Smooth muscle cell (in vitro differentiated cells): ENCODE data around the gene NEUROD4. TPM values are rescaled to one million over a fixed set of nuclear protein-coding genes. Genes with fewer than 3 reads are reported as not detected.

Source experiments
- DNase-seq: peaks from one replicate; lab custom pipeline; 2025; ENCODE audit not compliant: unreplicated experiment; lab: John Stamatoyannopoulos, UW
- H2AFZ ChIP-seq: fragments of 200-600 bp; sonication (generic); 2 replicates; pipeline ENCODE4 v1.6.0; 2016; ENCODE audit warnings: antibody characterized with exemption, low read depth, mild to moderate bottlenecking
- H3F3A ChIP-seq: fragments of 200-600 bp; sonication (generic); 2 replicates; pipeline ENCODE4 v1.6.0; 2017; ENCODE audit warnings: antibody characterized with exemption, low read depth
- H3K27ac ChIP-seq: fragments of 200-600 bp; sonication (generic); 2 replicates; pipeline ENCODE4 v1.5.1; 2016; ENCODE audit warnings: low read depth, mild to moderate bottlenecking
- H3K27me3 ChIP-seq: fragments of 200-600 bp; sonication (generic); 2 replicates; pipeline ENCODE4 v1.6.1; 2016; ENCODE audit warnings: low read depth, mild to moderate bottlenecking
- H3K36me3 ChIP-seq: fragments of 200-600 bp; sonication (generic); 2 replicates; pipeline ENCODE4 v1.5.1; 2016; ENCODE audit warnings: low read depth
- H3K4me1 ChIP-seq: fragments of 200-600 bp; sonication (generic); 2 replicates; pipeline ENCODE4 v1.5.1; 2016; ENCODE audit warnings: low read depth
- H3K4me2 ChIP-seq: fragments of 200-600 bp; sonication (generic); 2 replicates; pipeline ENCODE4 v1.6.0; 2016; ENCODE audit warnings: mild to moderate bottlenecking
- H3K4me3 ChIP-seq: fragments of 200-600 bp; sonication (generic); 2 replicates; pipeline ENCODE4 v1.5.1; 2016; ENCODE audit warnings: mild to moderate bottlenecking
- H3K79me2 ChIP-seq: fragments of 200-600 bp; sonication (generic); 2 replicates; pipeline ENCODE4 v1.6.0; 2016; ENCODE audit warnings: low read depth, mild to moderate bottlenecking
- H3K9ac ChIP-seq: fragments of 200-600 bp; sonication (generic); 2 replicates; pipeline ENCODE4 v1.6.0; 2016; ENCODE audit warnings: low read depth
- H3K9me3 ChIP-seq: fragments of 200-600 bp; sonication (generic); replicated peaks from 2 replicates; pipeline ENCODE4 v1.5.1; 2016; ENCODE audit warnings: low read depth
- H4K20me1 ChIP-seq: fragments of 200-600 bp; sonication (generic); 2 replicates; pipeline ENCODE4 v1.6.0; 2016; ENCODE audit warnings: low read depth
- CTCF ChIP-seq: fragments of 200-600 bp; sonication (generic); IDR thresholded peaks from 2 replicates; pipeline ENCODE4 v1.5.1; 2017; ENCODE audit warnings: borderline replicate concordance, mild to moderate bottlenecking, antibody characterized with exemption; ENCODE audit not compliant: insufficient read depth, poor library complexity, severe bottlenecking
- WGBS: methylation state at CpG from one replicate; pipeline ENCODE4 v1.1.7; 2016; ENCODE audit warnings: low lambda C conversion rate; 5-methylcytosine and 5-hydroxymethylcytosine counted together
- polyA plus RNA-seq: library from polyadenylated mRNA; unstranded; fragments of >200 nt; fragmentation: Nextera tagmentation; extraction: Ambion mirVana; gene quantifications from 2 replicates; pipeline ENCODE4 v1.2.1, GENCODE V29; 2016
- total RNA-seq: library from RNA; depleted of rRNA; stranded (reverse); fragments of >200 nt; gene quantifications from 2 replicates; pipeline ENCODE4 v1.2.3, GENCODE V29; 2014

The NEUROD4 gene
- total and polyA plus RNA-seq, 2 experiments from 2014 or later: not detected

- Histone ChIP-seq H3K27ac (no peak overlapping the region), H3K4me1 (peaks cover 4% of the 10 kb centered on the region), H3K79me2 (no peaks in the 10 kb centered on the region), H3K36me3 (no peaks in the 10 kb centered on the region), H3K9ac (no peak overlapping the region), H3K4me2 (no peak overlapping the region), H2AFZ (no peak overlapping the region), H3F3A (no peaks in the 10 kb centered on the region), H4K20me1 (no peaks in the 10 kb centered on the region), H3K4me3 (no peak overlapping the region), H3K27me3 (peaks cover under 1% of the 10 kb centered on the region), H3K9me3 (no peaks in the 10 kb centered on the region)
- TF ChIP-seq CTCF: no peak
- WGBS: 71% methylated on average over 4 of the region's 4 CpGs
- DNase-seq: no peak
Observed at GRCh38 chr12:55001198-55001868, 18.4 kb upstream of the NEUROD4 start.

GRCh38 chr12:55002355-55002754, 17.4 kb upstream of the NEUROD4 start:
- DNase-seq: no peak
- Histone ChIP-seq H2AFZ (no peak overlapping the region), H3K27me3 (no peaks in the 10 kb centered on the region), H3F3A (no peaks in the 10 kb centered on the region), H3K27ac (no peak overlapping the region), H3K4me2 (no peak overlapping the region), H3K4me1 (peaks cover 4% of the 10 kb centered on the region), H3K9ac (no peak overlapping the region), H3K36me3 (no peaks in the 10 kb centered on the region), H3K79me2 (no peaks in the 10 kb centered on the region), H3K4me3 (no peak overlapping the region), H3K9me3 (no peaks in the 10 kb centered on the region), H4K20me1 (no peaks in the 10 kb centered on the region)
- TF ChIP-seq CTCF: no peak
- 33% methylated on average over 2 of the region's 2 CpGs for WGBS

- no peak overlapping the region for H3K27ac ChIP-seq
- no peaks in the 10 kb centered on the region for H4K20me1 ChIP-seq
- no peaks in the 10 kb centered on the region for H3K27me3 ChIP-seq
- H3F3A ChIP-seq: no peaks in the 10 kb centered on the region
- peaks cover 10% of the 10 kb centered on the region for H3K4me1 ChIP-seq
- TF ChIP-seq CTCF: no peak
- DNase-seq: no peak
- no peaks in the 10 kb centered on the region for H3K36me3 ChIP-seq
- 69% methylated on average over 6 of the region's 6 CpGs for WGBS
- no peaks in the 10 kb centered on the region for H3K9me3 ChIP-seq
- H2AFZ ChIP-seq: no peak overlapping the region
- no peak overlapping the region for H3K9ac ChIP-seq
- no peak overlapping the region for H3K4me2 ChIP-seq
- no peak overlapping the region for H3K4me3 ChIP-seq
- no peaks in the 10 kb centered on the region for H3K79me2 ChIP-seq
Observed at GRCh38 chr12:55008944-55009585, 10.7 kb upstream of the NEUROD4 start.

- H3K36me3 ChIP-seq: no peaks in the 10 kb centered on the region
- no peak overlapping the region for H2AFZ ChIP-seq
- H3K4me1 ChIP-seq: peaks cover 7% of the 10 kb centered on the region
- WGBS: 80% methylated on average over 3 of the region's 3 CpGs
- TF ChIP-seq CTCF: no peak
- no peaks in the 10 kb centered on the region for H3K79me2 ChIP-seq
- no peak for DNase-seq
- H3K4me2 ChIP-seq: no peak overlapping the region
- H3K27ac ChIP-seq: no peak overlapping the region
- H3K27me3 ChIP-seq: no peaks in the 10 kb centered on the region
- H3K4me3 ChIP-seq: no peak overlapping the region
- no peaks in the 10 kb centered on the region for H4K20me1 ChIP-seq
- no peak overlapping the region for H3K9ac ChIP-seq
- H3K9me3 ChIP-seq: no peaks in the 10 kb centered on the region
- H3F3A ChIP-seq: no peaks in the 10 kb centered on the region
Observed at GRCh38 chr12:55017416-55017925, 2.3 kb upstream of the NEUROD4 start.
